Naive B cell (primary cell): ENCODE data around the gene NAALADL2. TPM values are rescaled to one million over a fixed set of nuclear protein-coding genes. Genes with fewer than 3 reads are reported as not detected.

Source experiments
- ATAC-seq, 2 donors: fragments of 150-1000 bp; cut with Tn5 transposase; 2 replicates each; pipeline ENCODE4 v1.10.0; 2021; ENCODE audit warnings: low read depth in 2 of 2, mild to moderate bottlenecking in 2 of 2, moderate library complexity in 2 of 2
- DNase-seq: peaks from one replicate; pipeline ENCODE4 v3.0.0; 2022
- H3K27ac Mint-ChIP-seq, 6 donors: one replicate each; pipeline ENCODE4 v1.8.0; 2020 to 2022; ENCODE audit warnings: mild to moderate bottlenecking in 6 of 6, mixed read lengths in 6 of 6, moderate library complexity in 5 of 6, inconsistent platforms in 2 of 6
- H3K27me3 Mint-ChIP-seq, 3 donors: one replicate each; pipeline ENCODE4 v1.8.0; 2021 to 2022; ENCODE audit warnings: mixed read lengths in 3 of 3, mild to moderate bottlenecking in 1 of 3
- H3K36me3 Mint-ChIP-seq, 2 donors: one replicate each; pipeline ENCODE4 v1.8.0; 2020 to 2022; ENCODE audit warnings: mixed read lengths in 2 of 2, inconsistent platforms in 1 of 2, mild to moderate bottlenecking in 1 of 2
- H3K4me1 Mint-ChIP-seq, 3 donors: one replicate each; pipeline ENCODE4 v1.8.0; 2020 to 2022; ENCODE audit warnings: mixed read lengths in 3 of 3, inconsistent platforms in 1 of 3, mild to moderate bottlenecking in 1 of 3, moderate library complexity in 1 of 3
- H3K4me3 Mint-ChIP-seq, 8 donors: one replicate each; pipeline ENCODE4 v1.8.0; 2020 to 2022; ENCODE audit warnings: mild to moderate bottlenecking in 8 of 8, mixed read lengths in 8 of 8, moderate library complexity in 8 of 8, inconsistent platforms in 2 of 8
- H3K9me3 Mint-ChIP-seq, 7 donors: one replicate each; pipeline ENCODE4 v1.8.0; 2020 to 2022; ENCODE audit warnings: mixed read lengths in 7 of 7, mild to moderate bottlenecking in 5 of 7, inconsistent platforms in 2 of 7, moderate library complexity in 1 of 7
- polyA plus RNA-seq, 6 donors: library from polyadenylated mRNA; unstranded; fragments of 300-500 nt; fragmentation: Illumina TruSeq; gene quantifications; one replicate each; pipeline ENCODE4 v1.2.3, GENCODE V29; 2021; ENCODE audit warnings: low read depth in 6 of 6

NAALADL2 gene
- polyA plus RNA-seq, 6 donors from 2014 or later: not detected

GRCh38 chr3:174862101-174862500 is 3.0 kb downstream of the NAALADL2 start:
- ATAC-seq (no peak), DNase-seq (no peak)
- Mint-ChIP-seq H3K27ac (no peak overlapping the region), H3K9me3 (peaks cover 0 to 2% (median 0%) of the 10 kb centered on the region in 7 donors), H3K27me3 (no peaks in the 10 kb centered on the region), H3K36me3 (no peaks in the 10 kb centered on the region), H3K4me3 (no peak overlapping the region), H3K4me1 (no peaks in the 10 kb centered on the region)

GRCh38 chr3:174862666-174863065 is 3.5 kb downstream of the NAALADL2 start:
- Mint-ChIP-seq H3K4me3 (no peak overlapping the region), H3K27ac (no peak overlapping the region), H3K4me1 (no peaks in the 10 kb centered on the region), H3K9me3 (peaks cover 0 to 3% (median 0%) of the 10 kb centered on the region in 7 donors), H3K27me3 (no peaks in the 10 kb centered on the region), H3K36me3 (no peaks in the 10 kb centered on the region)
- no peak for ATAC-seq
- DNase-seq: no peak

- Mint-ChIP-seq H3K27me3 (no peaks in the 10 kb centered on the region), H3K4me1 (no peaks in the 10 kb centered on the region), H3K36me3 (no peaks in the 10 kb centered on the region), H3K4me3 (no peak overlapping the region), H3K9me3 (peaks cover 0 to 3% (median 0%) of the 10 kb centered on the region in 7 donors), H3K27ac (no peak overlapping the region)
- no peak for ATAC-seq
- no peak for DNase-seq
Measured at GRCh38 chr3:174863488-174863887, 4.4 kb downstream of the NAALADL2 start.

GRCh38 chr3:174869448-174869847 is 10.3 kb downstream of the NAALADL2 start:
- no peaks in the 10 kb centered on the region for H3K4me1 Mint-ChIP-seq
- peaks cover 0 to 5% (median 0%) of the 10 kb centered on the region in 7 donors for H3K9me3 Mint-ChIP-seq
- DNase-seq (no peak), ATAC-seq (no peak)
- no peak overlapping the region for H3K4me3 Mint-ChIP-seq
- no peaks in the 10 kb centered on the region for H3K27me3 Mint-ChIP-seq
- H3K36me3 Mint-ChIP-seq: no peaks in the 10 kb centered on the region
- no peak overlapping the region for H3K27ac Mint-ChIP-seq

GRCh38 chr3:174873832-174874657 is 14.9 kb downstream of the NAALADL2 start:
- no peaks in the 10 kb centered on the region for H3K4me1 Mint-ChIP-seq
- peaks cover 0 to 10% (median 3%) of the 10 kb centered on the region in 7 donors for H3K9me3 Mint-ChIP-seq
- no peaks in the 10 kb centered on the region for H3K27me3 Mint-ChIP-seq

GRCh38 chr3:174882789-174883188 is 23.7 kb downstream of the NAALADL2 start:
- no peak overlapping the region for H3K4me3 Mint-ChIP-seq
- no peaks in the 10 kb centered on the region for H3K36me3 Mint-ChIP-seq
- no peak for ATAC-seq
- H3K27me3 Mint-ChIP-seq: no peaks in the 10 kb centered on the region
- no peak overlapping the region for H3K27ac Mint-ChIP-seq
- peaks cover 0 to 15% (median 3%) of the 10 kb centered on the region in 7 donors for H3K9me3 Mint-ChIP-seq
- no peaks in the 10 kb centered on the region for H3K4me1 Mint-ChIP-seq
- no peak for DNase-seq

More at GRCh38 chr3:174873832-174874657, 14.9 kb downstream of the NAALADL2 start:
- no peak overlapping the region for H3K27ac Mint-ChIP-seq
- no peak for DNase-seq
- no peak overlapping the region for H3K4me3 Mint-ChIP-seq
- no peak for ATAC-seq
- H3K36me3 Mint-ChIP-seq: no peaks in the 10 kb centered on the region

- Mint-ChIP-seq H3K27me3 (no peaks in the 10 kb centered on the region), H3K4me1 (no peaks in the 10 kb centered on the region), H3K27ac (no peak overlapping the region), H3K4me3 (no peak overlapping the region), H3K9me3 (peaks cover 0 to 10% (median 3%) of the 10 kb centered on the region in 7 donors), H3K36me3 (no peaks in the 10 kb centered on the region)
- ATAC-seq (no peak), DNase-seq (no peak)
Measured at GRCh38 chr3:174883881-174884675, 24.9 kb downstream of the NAALADL2 start.

GRCh38 chr3:174884776-174885568 is 25.8 kb downstream of the NAALADL2 start:
- H3K27me3 Mint-ChIP-seq: no peaks in the 10 kb centered on the region
- DNase-seq: no peak
- H3K36me3 Mint-ChIP-seq: no peaks in the 10 kb centered on the region
- no peak overlapping the region for H3K27ac Mint-ChIP-seq
- no peak overlapping the region for H3K4me3 Mint-ChIP-seq
- no peak for ATAC-seq
- H3K4me1 Mint-ChIP-seq: no peaks in the 10 kb centered on the region
- H3K9me3 Mint-ChIP-seq: peaks cover 0 to 11% (median 3%) of the 10 kb centered on the region in 7 donors

- Mint-ChIP-seq H3K27ac (no peak overlapping the region), H3K4me1 (no peaks in the 10 kb centered on the region), H3K9me3 (peaks cover 0 to 15% (median 4%) of the 10 kb centered on the region in 7 donors), H3K27me3 (no peaks in the 10 kb centered on the region), H3K36me3 (no peaks in the 10 kb centered on the region), H3K4me3 (no peak overlapping the region)
- ATAC-seq: no peak
- no peak for DNase-seq
Measured at GRCh38 chr3:174891524-174892203, 32.5 kb downstream of the NAALADL2 start.

- ATAC-seq (no peak), DNase-seq (no peak)
- H3K36me3 Mint-ChIP-seq: no peaks in the 10 kb centered on the region
- H3K27ac Mint-ChIP-seq: no peak overlapping the region
- H3K4me3 Mint-ChIP-seq: no peak overlapping the region
- no peaks in the 10 kb centered on the region for H3K4me1 Mint-ChIP-seq
- H3K9me3 Mint-ChIP-seq: peaks cover 0 to 5% (median 0%) of the 10 kb centered on the region in 7 donors
- no peaks in the 10 kb centered on the region for H3K27me3 Mint-ChIP-seq
Measured at GRCh38 chr3:174907027-174907426, 47.9 kb downstream of the NAALADL2 start.

- Mint-ChIP-seq H3K27me3 (no peaks in the 10 kb centered on the region), H3K36me3 (no peaks in the 10 kb centered on the region), H3K9me3 (peaks cover 0 to 2% (median 0%) of the 10 kb centered on the region in 7 donors), H3K4me1 (no peaks in the 10 kb centered on the region), H3K27ac (no peak overlapping the region), H3K4me3 (no peak overlapping the region)
- DNase-seq (no peak), ATAC-seq (no peak)
Measured at GRCh38 chr3:174907628-174908407, 48.7 kb downstream of the NAALADL2 start.
